ENCODE data around the gene ATF4.
A peak's percentile ranks its signal among the peaks of the same experiment; 100 is the strongest.
"Not testable (repeated sequence)": the region's sequence is repeated elsewhere in the genome, so short reads cannot be mapped to it uniquely, and the experiment has no call there.

The ATF4 gene

DNA sequence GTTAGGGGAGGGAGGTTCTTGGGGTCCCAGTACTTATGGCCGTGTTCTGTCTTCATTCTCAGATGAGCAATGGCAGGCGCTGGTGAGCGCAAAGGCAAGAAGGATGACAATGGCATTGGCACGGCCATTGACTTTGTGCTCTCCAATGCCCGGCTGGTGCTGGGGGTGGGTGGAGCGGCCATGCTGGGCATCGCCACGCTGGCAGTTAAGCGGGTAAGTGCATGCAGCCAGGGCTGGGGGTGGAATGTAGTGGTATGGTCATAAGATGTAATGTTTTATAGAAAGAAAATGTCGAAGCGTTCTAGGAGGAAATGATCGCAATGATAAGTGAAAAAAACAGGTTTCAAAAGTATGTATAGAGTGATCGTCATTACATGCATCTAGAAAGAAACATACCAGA is 9.1 kb upstream of the ATF4 start:
- no peak for DNase-seq (ENCODE audit: low spot score)

DNA sequence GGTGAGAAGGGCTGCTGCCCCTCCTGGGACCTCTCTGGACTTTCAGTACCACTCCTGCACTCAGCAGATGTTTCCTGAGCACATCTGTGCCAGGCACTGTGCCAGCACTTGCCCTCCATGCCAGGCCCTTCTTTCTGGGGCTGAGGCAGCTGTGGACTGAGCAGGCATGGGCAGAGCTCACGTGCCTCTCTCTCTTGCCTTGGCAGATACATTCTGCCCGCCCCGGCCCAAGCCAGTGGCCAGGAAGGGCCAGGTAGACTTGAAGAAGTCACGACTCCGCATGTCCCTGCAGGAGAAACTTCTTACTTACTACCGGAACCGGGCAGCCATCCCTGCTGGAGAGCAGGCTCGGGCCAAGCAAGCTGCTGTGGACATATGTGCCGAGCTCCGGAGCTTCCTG is 8.3 kb upstream of the ATF4 start:
- no peak for DNase-seq (ENCODE audit: low spot score)

DNA sequence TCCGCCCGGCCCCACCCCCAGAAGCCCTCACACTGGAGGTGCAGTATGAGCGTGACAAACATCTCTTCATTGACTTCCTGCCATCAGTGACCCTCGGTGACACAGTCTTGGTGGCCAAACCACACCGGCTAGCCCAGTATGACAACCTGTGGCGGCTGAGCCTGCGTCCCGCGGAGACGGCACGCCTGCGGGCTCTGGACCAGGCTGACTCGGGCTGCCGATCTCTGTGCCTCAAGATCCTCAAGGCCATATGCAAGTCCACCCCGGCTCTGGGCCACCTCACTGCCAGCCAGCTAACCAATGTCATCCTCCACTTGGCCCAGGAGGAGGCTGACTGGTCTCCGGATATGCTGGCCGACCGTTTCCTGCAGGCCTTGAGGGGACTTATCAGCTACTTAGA is 6.6 kb upstream of the ATF4 start:
- no peak for DNase-seq (ENCODE audit: low spot score)

DNA sequence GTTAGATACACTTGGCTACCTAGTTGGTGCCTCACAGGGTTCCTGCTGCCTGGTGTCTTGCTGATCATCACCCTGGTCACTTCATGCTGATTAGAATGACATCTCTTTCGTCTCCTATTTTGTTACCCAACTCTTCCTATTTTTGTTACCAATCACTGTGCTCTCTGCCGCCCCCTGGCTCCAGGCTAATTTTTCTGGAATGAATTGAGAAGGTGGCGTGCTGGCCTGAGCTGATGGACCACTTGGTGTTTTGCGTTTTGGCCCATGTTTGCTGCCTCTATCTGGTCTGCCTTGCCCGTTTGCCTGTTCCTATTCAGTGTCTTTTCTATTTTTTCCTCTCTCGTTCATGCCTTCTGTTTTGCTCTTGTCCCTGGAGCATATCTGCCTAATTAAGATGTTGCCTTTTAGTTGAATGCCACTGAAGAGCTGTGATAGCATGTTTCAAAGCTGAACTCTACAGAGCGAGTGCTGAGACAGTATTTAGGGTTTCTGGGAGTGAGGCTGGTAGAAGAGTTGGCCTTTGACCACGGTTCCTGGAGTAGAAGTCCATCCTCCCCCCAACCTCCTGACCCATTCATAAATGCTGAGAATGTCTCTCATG is 5.9 kb upstream of the ATF4 start:
- DNase-seq (ENCODE audit: low spot score) = no peak

DNA sequence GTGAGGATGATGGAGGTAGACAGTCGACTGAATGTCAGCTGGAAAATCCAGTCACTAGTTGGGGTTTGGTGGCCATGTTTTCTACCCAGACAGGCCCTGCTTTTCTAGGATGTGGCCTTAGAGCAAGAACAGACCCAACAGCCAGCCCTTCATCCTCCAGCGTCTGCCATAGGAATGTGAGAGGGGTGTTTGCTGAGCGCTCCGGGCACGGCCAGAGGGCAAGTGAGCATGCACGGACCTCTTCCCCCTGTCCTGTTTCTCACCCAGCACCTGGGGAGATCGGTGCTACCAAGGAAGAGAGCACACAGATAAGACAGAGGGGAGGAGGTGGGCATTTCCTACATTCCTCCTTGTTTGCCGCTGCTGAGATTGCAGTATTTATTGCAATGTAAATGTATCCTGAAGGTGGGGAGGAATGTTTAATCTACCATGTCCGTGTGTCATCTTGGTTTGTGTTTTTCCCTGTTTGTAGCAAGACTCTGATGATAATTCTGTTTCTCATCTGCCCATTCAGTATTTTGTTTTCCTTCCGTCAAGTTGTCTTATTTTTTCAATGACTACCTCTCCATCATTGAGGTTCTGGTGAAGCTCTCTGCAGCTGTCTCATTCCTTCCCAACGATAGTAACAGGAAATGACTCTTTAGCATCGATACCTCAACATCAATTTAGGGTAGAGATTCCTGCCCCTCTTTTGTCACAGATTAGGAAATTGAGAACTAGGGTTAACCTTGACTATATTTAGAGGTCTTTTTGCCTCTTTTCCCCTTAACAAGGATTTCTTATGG is 4.9 kb upstream of the ATF4 start:
- no peak for DNase-seq (ENCODE audit: low spot score)

DNA sequence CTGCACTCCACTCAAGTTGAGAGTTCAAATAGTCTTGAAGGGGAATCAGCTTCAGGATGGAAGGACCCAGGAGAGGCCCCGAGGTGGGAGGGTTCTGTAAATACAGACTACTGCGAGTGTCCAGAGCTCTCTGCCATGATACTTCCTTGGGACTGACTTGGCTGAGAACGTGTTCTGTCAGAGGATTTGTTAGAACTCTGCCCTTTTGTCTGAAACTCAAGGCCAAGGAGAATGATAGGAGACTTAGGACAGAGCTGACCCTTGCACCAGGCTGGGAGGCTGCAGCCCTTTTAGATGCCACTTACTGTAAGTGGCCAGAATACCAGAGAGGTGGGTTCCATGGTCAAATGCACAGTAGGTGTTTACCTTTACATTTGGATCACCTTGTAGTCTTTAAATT is 2.9 kb upstream of the ATF4 start:
- DNase-seq (ENCODE audit: low spot score) = no peak

DNA sequence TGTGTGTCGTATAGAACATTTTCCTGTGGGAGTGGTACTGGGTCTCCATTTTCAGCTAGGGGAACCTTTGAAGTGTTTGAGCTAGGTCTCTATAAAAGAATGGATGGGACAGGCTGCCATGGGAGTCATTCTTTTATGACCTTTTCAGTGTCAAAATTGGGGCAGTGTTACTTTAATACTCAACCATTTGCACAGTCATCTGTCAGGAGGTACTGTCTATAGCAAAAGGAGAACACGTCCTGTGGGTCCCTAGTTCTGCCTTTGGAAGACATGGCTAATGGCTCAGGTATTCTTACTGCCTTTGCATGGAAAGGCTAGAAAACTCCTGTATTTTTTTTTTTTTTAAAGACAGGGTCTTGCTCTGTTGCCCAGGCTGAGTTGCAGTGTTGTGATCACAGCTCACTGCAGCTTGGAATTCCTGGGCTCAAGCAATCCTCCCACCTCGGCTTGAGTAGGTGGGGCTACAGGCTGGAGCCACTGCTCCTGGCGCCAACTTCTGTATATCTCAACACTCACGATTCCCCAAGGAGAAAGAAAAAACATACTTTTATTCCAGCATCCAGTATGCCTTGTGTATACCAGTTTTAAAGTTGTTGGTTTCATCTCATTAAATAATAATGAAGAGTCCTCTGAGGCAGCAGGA is 2.1 kb upstream of the ATF4 start:
- DNase-seq (ENCODE audit: low spot score) = no peak

DNA sequence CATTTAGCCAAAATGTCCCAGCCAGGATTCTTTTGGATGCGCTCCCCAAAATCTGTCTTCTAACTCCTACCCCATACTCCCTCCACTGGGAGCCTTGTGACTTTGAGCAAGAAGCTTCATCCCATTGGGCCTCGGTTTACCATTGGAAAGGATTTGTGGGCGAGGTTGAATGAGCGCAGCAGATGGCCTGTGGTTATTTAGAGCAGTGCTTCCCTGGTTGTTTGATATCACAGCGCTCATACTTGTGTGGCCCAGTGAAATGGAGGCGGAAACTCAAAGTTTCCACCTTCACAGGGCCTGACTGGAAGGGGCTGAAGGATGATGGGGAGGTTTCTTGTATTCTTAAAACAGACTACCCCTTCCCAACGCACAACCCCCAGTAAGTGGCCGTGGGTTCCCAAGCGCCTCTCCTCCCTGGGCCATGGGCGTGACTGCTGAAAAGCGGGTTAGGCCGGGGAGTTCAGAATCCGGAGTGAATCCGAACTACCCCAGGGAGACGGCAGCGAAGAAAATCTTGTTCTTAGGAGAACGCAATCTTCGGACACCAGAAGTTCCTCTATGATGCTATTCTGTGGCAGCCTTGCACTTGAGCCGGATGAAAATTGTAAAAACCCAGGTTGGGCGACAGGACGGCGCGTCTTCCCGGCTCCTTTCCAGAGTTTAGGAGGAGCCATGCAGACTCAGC is 1.2 kb upstream of the ATF4 start:
- no peak for DNase-seq (ENCODE audit: low spot score)

DNA sequence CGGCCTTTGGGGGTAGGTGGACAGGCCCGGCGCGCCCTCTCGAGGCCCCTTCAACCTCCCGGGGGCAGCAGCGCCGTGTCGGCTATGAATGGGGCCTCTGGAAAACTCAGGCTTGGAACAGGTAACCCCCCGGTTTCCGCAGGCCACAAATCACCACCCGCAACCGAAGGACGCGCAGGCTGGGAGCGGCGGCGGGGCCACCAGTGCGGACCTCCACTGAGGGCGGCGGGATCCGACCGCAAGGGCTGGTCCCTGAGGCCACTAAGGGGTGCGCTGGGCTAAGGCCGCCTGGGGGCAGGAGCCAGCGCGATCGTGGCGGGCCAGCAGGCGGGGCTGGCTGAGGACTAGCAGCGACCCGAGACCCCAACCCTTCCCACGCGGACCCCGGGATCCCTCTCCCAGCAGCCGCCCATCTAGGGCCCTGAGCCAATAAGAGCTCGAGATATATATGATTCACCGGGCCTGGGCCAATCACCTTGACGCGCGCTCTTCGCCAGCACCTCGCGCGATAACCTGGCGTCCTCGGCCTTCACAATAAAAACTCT is 609 bp upstream of the ATF4 start:
- peak; percentile 97 for DNase-seq (ENCODE audit: low spot score)

DNA sequence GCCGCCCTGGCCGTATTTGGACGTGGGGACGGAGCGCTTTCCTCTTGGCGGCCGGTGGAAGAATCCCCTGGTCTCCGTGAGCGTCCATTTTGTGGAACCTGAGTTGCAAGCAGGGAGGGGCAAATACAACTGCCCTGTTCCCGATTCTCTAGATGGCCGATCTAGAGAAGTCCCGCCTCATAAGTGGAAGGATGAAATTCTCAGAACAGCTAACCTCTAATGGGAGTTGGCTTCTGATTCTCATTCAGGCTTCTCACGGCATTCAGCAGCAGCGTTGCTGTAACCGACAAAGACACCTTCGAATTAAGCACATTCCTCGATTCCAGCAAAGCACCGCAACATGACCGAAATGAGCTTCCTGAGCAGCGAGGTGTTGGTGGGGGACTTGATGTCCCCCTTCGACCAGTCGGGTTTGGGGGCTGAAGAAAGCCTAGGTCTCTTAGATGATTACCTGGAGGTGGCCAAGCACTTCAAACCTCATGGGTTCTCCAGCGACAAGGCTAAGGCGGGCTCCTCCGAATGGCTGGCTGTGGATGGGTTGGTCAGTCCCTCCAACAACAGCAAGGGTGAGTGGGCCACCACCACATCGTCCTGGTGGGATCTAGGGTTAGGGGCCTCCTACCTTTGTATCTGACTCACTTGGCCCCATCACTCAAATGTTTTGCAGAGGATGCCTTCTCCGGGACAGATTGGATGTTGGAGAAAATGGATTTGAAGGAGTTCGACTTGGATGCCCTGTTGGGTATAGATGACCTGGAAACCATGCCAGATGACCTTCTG is 934 bp downstream of the ATF4 start:
- DNase-seq (ENCODE audit: low spot score) = not testable (repeated sequence)

DNA sequence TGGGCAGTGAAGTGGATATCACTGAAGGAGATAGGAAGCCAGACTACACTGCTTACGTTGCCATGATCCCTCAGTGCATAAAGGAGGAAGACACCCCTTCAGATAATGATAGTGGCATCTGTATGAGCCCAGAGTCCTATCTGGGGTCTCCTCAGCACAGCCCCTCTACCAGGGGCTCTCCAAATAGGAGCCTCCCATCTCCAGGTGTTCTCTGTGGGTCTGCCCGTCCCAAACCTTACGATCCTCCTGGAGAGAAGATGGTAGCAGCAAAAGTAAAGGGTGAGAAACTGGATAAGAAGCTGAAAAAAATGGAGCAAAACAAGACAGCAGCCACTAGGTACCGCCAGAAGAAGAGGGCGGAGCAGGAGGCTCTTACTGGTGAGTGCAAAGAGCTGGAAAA is 1.7 kb downstream of the ATF4 start:
- DNase-seq (ENCODE audit: low spot score) = not testable (repeated sequence)

DNA sequence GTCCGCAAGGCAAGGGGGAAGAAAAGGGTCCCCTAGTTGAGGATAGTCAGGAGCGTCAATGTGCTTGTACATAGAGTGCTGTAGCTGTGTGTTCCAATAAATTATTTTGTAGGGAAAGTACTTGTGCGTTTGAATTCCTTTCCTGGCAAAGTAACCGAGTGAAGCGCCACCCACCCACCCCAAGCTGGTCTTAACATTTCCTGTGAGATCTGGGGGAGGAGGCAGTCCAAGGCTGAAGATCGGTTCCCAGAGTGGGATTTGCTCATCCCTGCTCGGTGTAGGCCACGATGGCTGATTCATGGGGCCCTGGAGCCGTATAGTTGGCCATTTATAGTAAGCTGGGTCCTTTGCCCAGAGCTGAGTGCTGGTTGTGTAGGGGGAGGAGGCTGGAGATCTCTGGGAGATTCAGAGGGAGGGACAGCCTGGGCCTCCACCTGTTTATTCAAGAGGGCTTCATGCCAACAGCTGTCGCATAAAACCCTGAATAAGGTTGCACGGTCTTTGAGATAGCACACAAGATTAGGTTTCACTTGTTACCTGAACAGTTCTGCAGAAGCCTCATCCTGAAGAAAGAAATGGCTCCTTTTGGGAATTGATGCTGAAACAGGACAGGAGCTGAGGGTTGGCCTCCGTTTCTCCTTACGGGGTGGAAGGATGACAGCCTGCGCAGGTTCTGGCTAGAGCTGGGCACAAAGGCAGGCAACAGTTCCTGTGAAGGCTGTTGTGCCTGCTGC is 2.4 kb downstream of the ATF4 start:
- no peak for DNase-seq (ENCODE audit: low spot score)

DNA sequence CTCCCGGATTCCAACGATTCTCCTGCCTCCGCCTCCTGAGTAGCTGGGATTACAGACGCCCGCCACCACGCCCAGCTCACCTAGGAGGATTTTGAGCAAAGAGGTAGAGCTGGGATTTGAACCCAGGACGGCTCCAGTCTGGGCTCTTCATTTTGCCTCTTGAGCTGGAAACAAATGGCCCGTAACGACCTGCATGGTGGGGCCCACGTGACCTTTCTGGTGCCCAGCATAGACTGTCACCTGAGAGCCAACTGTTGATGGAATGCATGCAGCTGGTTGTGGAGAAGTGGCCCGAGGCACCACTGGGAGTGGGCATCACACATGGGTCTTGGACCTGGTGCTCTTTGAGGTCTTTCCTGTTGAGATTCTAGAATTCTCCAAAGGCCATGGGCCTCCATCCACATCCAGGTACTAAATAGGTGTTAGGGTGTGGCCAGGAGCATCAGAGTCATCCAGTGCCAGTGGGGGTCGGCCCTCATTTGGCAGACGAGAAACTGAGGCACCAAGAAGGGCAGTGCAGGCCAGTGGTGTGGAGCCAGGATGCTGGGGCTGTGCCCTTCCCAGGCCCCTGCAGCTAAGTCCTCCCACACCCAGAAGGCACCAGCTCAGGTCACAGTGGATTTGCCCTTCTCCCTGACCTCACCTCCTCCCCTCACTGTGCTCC is 3.9 kb downstream of the ATF4 start:
- DNase-seq (ENCODE audit: low spot score) = no peak

DNA sequence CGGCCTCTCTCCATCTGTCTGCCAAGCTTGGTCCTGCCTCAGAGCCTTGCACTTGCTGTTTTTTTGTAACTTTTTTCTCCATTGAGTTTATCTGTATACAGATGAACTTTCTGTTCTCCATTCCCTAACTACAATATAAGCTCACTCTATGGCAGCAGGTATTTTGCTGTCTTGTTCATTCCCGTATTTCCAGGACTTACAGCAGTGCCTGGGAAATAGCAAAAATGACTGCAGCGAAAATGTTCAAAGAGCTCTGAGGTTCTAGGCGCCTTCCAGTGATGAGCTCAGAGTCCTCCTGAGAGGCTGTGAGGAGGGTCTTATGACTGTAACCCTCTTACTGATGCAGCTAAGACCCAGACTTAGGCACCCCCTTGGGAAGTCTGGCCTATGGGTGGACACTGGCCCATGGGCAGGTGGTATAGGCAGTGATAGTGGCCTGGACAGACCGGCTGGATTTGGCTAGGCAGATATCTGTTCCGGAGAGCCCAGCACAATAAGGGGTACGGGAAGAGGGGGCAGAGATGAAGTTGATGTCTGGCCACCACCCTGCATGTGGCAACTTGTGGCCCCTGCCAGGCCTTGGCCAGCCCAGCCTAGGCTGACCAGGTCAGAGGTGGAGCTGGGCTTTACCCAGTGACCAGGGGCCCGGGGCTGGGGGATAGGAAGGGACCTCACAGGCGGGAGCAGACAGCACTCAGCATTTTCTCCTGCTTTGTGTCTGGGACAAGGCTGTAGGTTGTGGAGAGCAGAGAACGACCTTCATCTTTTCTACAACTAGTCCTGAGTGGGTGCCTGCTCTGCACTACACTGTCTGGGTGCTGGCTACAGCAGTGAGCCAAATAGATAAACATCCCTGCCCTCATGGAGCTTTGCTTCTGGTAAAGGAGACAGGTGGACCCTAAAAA is 4.6 kb downstream of the ATF4 start:
- DNase-seq (ENCODE audit: low spot score) = no peak

DNA sequence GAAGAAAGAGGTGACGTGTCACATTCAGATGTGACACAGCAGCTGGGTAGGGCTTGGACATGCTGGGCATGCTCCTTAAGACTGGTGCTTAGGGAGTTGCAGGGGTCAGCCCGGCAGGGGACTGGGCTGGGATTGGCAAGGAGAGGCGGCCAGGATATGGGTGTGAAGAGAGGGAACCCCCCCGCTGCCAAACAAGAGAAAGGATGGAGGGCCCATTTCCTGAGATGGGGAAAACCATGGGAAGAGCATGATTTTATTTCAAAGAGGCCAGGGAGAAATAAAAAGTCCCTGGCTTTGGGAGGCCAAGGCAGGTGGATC is 5.3 kb downstream of the ATF4 start:
- DNase-seq (ENCODE audit: low spot score) = no peak

DNA sequence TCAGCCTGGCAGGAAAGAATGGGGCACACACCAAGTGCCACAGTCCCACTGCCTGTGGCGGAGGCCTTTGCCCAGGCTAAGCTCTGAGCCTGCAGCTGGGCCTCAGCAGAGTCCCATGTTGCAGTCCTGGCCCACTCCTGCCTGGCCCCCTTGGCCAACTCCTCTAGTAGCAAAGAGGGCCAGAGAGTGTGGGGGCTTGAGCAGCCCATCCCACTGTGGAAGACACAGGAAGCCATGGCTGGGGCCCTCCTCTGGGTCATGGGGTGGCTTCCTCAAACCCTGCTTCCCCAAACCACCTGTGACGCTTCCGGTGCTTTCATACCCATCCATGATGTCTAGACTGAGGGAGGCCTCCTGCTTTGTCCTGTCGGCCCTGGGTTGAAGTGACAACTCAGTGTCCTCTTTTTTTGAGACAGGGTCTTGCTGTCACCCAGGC is 6.4 kb downstream of the ATF4 start:
- no peak for DNase-seq (ENCODE audit: low spot score)

DNA sequence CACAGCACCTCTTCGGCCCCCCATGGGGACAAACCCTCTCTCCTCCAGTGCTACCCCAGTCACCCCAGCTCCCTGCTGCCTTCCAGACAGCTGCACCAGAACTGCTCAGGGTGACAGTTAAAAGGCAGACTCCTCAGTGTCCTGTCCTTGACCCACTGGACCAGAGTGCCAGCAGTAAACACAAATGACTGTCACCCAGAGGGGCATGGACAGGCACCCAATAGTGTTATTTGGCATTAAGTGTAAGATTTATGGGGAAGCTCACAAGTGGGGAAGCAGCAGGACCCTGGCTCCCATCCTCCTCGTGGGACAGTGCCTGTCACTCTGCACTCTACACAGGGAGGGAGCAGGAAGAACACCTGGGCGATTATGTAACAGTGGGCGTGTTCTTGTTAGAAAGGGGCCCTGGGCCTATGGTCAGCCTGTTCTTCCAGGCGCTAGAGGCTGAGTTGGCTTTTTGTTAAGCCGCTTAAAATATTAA is 7.2 kb downstream of the ATF4 start:
- DNase-seq (ENCODE audit: low spot score) = no peak

DNA sequence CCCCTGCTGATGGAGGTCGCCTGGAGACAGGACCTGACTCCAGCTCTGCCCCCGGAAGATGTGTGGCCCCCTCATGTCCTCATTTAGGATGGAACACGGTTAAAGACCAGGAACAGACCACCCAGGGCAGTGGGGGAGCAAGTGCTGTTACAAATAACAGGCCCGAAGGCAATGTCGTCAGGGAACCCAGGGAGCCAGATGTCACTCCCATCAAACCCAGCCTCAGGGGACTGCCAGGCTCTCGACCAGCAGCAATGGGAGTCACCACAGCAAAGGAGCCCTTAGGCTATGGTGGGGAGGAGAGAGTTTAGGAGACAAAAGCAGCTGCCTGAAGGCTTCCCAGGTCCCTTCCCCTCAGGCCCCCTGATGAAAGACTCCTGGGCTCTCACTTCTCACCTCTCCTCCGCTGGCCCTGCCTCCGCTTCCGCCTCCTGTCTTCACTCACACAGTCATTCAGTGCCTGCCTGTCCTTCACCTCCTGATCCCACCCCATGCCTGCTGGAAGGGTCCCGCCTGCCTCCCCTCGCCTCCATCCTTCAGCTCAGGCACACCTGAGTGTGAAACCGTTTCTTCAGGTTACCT is 7.8 kb downstream of the ATF4 start:
- peak; percentile 65 for DNase-seq (ENCODE audit: low spot score)

Data from ecto neural progenitor cell (in vitro differentiated cells).